ENCODE data around the gene NUP214.
"Not testable (repeated sequence)": the region's sequence is repeated elsewhere in the genome, so short reads cannot be mapped to it uniquely, and the experiment has no call there.

The NUP214 gene

DNA sequence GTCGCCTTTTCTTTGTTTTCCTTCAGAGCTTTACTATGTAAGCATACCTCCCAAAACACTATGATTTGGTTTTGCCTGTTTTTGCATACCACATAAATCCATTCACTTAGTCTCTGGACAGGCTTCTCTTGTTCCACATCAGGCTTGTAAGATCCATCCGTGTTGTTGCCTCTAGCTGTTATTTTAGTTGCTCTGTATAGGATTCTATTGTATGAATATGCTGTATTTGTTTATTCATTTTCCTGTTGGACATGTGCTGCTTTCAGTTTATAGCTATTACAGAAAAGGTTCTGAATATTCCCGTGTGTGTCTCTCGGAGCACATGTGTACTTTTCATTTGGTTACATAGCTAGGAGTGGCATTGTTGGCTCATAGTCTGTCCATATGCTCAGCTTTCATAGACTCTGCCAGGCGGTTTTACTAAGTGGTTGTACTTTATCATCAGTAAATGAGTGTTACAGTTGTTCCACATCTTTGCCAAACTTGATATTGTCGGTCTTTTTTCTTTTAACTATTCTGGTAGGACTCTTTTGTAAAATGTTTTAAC, 41.8 kb downstream of the NUP214 start:
- no peak for DNase-seq

DNA sequence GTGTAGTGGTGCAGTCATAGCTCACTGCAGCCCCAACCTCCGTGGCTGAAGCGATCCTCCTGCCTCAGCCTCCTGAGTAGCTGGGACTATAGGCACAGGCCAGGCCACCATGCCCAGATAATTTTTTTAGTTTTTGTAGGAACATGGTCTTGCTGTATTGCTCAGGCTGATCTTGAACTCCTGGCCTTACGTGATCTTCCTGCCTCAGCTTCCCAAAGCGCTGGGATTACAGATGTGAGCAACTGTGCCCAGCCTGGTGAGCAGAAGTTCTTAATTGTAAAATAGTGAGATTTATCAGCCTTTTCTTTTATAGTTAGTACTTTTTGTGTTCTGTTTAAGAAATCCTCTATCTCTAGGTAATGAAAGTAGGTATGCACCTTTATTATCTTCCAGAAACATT, 42.5 kb downstream of the NUP214 start:
- no peak for DNase-seq

DNA sequence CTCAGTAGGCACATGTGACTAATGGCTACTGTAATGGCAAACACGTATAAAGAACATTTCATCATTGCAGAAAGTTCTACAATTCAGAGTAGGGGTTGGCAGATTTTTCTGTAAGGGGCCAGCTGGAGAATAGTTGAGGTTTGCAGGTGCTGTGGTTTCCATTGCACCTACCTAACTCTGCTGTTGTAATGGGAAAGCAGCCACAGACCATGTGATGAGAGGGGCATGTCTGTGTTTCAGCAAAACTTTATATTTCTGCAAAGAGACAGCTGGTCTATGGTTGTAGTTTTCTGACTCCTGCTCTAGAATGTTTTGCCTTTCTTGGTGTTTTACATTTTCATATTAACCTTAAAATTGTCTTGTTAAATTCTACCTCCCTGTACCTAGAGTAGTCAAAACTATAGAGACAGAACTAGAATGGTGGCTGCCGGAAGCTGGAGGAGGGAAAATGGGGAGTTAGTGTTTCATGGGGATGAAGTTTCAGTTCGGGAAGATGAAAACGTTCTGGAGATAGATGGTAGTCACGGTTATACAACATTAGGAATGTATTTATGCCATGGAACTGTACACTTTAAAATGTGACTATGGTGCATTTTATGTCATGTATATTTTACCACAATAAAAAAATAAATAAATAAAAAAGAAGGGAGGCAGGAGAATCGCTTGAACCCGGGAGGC, 44.3 kb downstream of the NUP214 start:
- DNase-seq, result no peak

DNA sequence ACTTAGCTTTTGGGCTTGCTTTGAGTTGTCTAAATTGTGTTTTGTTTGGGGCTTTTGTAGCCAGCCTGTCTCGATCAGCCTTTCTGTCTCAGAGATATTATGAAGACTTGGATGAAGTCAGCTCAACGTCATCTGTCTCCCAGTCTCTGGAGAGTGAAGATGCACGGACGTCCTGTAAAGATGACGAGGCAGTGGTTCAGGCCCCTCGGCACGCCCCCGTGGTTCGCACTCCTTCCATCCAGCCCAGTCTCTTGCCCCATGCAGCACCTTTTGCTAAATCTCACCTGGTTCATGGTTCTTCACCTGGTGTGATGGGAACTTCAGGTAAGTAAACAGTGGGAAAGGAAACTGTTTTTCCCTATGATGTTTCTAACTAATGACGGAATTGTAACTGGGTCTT, 48.6 kb downstream of the NUP214 start:
- no peak for DNase-seq

DNA sequence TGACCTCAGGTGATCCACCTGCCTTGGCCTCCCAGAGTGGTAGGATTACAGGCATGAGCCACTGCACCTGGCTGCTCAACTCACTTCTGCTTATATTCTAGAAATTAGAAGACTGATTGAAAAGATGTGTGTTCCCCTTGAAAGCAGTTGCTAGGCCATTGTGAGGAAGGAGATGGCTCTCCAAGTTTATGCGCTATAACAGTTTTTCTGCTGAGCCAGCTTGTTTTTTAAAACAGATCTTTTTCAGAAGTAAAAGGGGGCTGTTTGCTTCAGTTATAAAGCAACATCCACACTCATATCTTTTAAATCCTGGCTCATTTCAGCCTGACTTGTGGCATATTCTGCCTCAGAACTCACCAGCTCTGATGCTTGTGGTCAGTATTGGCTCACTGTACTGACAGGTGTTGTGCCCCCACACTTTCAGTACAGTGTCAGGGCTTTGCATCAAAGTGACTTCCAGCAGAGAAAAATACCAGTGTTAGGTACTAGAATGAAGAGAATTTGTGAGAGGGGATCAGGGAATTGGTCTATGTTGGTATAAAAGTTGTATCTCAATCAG, 49.4 kb downstream of the NUP214 start:
- no peak for DNase-seq

DNA sequence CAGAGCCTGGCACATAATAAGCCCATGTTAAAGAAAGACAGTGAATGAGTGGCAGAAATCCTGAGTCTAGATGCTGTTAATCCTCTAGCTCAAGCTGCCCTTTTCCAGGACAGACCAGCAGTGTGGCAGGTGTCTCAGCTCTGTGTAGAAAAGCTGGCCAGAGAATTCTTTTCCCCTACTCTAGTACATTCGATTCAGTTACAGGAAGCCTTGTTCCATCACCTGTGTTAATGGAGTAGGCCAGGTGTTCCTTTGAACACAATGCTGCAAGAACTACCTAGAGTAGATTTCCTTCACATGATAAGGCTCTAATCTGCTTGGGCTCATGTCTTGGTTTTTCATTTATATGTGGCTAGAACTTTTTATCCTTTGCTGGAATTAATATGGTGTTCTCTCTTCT, 52.5 kb downstream of the NUP214 start:
- DNase-seq, result no peak

DNA sequence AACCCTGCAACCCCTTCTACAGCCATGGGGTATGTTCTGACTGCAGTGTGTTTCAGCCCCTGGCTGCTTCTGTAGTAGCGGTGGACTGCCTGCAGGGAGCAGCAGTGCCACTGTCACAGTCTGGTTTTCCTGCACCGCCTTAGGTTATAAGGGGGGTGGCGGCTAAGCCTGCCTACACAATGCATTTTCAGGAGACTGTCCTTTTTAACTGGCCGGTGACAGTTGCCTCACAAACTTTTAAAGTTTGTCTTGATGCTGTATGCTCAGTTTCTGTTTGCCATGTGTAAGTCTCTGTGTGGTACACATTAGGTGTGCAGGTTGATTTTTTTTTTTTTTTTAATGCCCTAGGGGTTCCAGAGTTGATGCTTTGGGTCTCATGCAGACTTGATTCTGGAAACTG, 53.0 kb downstream of the NUP214 start:
- DNase-seq, result peak; percentile 92

DNA sequence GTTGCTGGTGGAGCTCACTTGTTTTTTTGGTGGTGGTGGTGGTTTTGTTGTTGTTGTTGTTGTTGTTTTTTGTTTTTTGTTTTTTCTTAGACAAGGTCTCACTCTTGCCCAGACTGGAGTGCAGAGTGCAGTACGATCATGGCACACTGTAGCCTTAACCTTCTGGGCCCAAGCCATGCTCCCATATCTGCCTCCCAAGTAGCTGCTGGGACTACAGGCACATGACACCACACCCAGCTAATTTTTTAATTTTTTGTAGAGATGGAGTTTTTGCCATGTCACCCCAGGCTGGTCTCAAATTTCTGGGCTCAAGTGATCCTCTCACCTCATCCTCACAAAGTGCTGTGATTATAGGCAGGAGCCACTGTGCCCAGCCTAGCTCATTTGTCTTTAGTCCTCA, 53.5 kb downstream of the NUP214 start:
- no peak for DNase-seq

DNA sequence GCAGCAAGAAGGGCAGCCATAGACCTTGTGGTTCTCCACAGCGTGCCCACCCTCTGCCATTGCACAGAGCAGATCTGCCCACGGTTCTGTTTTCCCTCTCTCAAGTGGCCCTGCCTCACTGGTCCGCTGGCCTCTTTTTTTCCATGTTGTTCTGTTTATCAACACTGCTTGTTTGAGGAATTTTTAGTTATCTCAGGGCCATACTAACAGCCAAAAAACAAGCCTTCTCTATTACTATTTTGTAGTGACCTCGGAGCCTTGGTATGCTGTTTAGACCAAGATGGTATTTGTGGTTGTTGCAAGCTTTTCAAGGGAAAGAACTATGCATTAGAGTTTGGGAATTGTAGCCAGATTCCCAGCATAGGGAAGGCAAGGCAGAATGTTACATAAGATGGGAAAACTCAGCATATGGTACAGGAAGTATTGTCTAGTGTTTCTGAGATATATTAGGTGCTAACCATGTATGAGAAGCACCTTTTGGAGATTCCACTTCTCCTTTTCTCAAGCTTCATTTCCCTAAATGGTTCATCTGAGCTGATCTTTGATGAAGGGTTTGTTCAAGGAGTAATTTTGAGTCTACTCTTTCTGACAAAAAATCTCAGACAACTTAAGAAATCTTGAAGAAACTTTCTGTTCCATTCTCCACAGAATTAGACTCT, 54.3 kb downstream of the NUP214 start:
- DNase-seq, result peak; percentile 71

DNA sequence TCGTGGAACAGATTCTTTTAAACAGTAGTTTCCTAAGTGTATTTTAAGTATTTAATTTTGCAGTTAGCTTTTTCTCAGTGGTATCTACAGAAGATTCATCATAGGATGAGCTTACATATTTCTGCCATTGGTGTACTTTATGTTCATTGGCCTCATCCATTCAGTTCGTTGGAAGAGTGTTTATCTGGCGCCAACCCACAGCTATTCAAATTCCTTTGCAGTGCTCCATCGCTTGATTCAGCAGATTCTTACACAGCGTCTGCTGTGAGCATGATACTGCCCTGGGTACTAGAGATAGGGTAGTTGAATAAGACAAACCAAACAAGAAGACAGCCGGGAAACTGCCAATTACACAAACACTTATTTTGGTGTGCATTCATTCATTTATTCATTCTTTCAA, 55.1 kb downstream of the NUP214 start:
- peak; percentile 60 for DNase-seq

DNA sequence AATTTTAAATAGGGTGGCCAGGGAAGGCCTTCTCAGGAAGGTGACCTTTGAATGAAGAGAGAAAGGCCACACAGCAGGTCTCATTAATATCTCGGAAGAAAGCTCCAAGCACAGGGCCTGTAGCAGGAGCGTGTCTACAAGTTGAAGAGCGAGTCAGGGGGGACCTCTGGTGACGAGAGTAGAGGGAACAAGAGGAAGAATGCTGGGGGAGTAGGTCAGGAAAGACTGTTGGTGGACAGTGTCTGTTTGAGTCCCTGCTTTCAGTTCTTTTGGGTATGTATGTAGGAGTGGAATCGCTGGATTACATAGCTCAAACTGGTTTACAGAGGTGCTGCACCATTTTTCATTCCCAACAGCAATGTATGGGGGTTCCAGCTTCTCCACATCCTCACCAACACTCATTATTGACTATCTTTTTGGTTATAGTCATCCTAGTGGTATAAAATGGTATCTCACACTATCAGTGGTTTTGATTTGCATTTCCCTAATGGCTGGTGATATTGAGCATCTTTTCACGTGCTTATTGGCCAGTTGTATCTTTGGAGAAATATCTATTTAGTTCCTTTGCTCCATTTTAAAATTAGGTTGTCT, 55.8 kb downstream of the NUP214 start:
- no peak for DNase-seq

DNA sequence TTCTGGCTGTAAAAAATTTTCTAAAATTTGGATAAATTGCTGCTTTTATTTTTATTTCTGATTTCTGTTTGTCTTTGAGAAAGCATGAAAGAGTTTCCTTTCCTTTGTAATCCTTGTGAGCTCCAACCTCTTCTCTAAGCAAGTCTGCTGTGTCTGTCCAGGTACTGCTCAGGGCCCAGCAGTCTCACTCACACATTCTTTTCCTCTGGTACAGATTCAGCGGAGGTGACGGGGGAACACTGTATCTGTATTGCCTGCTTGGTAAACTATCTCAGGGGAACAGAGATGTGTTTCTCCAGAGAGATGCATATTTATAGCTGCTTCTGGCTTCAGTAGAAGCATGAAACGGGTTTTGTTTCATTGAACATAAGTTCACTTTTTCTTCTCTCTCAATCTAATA, 60.5 kb downstream of the NUP214 start:
- DNase-seq, result no peak

DNA sequence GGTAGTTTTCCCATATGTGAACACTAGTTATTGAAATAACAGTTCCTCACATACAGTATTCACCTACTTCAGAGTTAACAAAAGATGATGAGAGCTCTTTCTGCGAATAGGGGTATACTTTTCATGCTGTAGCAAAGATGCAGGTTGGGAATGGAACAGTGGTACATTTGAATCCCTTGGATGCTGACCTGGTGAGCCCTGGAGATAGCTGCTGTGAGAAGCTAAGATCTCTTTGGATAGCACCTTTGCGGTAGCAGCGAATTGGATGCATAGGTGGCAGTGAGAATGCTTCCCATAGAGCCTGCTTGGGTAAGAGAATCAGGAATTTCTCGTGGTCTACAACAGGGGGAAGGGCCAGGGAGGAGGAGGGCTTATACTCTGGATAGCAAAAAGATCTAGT, 61.2 kb downstream of the NUP214 start:
- DNase-seq, result no peak

DNA sequence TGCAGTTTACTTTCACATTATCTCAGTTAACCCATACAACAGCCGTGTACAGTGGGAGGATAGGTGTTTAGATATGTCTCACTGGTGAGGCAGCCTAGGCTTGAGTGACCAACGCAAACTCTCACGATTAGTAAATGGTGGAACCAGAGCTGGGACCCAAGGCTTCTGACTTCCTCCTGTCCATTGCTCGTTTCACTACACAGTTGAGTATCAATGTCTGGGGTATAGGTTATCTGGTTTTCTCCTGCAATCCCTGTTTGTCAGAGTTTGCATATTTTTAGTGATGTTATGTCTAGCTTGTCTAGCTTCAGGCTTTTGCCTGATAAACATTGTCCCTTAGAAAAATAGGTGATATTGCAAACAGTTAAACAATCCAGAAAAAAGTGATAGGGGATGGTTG, 62.6 kb downstream of the NUP214 start:
- DNase-seq, result no peak

DNA sequence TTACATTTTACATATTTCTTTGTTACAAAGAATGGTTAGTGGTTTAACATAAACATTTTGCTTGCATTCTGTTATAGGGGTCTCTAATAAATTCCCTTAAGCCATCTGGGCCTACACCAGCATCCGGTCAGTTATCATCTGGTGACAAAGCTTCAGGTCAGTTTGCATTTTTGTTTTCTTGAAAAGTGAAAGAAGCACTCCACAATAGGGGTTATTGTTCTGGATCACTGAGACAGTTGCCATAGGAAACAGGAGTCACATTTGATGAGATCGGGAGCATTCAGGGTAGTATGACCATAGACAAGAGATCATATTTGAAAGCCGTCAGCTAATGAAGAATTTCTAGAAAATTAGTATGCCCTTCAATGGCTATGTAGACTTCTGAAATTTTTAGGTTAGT, 63.6 kb downstream of the NUP214 start:
- DNase-seq, result no peak

DNA sequence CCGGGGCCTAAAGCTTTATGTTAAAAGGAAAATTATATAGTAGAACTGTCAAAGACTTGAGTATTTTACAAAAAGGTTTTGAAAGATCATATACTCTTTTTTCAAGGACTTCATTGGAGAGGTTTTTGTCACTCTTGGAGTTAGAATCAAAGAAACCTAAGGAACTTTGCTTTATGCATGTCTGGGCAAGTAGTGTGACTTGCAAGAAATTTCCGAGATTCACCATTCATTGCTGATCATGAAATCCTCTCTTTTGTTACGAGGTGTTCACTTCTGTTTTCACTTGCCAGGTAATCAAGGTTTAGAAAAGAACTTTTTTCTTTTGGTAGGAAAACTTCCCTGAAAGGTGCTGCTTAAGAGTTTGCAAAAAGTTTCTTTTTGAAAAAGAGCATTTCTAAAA, 64.8 kb downstream of the NUP214 start:
- no peak for DNase-seq

DNA sequence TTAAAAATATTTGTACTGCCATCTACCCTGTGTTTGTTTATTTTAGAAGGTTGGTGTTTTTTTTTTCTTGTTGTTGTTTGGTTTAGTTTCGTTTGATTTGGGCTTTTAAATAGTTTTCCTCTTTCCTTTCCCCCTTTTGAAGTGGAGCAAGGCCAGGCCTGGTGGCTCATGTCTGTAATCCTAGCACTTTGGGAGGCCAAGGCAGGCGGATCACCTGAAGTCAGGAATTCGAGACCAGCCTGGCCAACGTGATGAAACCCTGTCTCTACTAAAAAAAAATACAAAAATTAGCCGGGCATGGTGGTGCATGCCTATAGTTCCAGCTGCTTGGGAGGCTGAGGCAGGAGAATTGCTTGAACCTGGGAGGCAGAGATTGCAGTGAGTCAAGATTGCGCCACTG, 65.6 kb downstream of the NUP214 start:
- not testable (repeated sequence) for DNase-seq

DNA sequence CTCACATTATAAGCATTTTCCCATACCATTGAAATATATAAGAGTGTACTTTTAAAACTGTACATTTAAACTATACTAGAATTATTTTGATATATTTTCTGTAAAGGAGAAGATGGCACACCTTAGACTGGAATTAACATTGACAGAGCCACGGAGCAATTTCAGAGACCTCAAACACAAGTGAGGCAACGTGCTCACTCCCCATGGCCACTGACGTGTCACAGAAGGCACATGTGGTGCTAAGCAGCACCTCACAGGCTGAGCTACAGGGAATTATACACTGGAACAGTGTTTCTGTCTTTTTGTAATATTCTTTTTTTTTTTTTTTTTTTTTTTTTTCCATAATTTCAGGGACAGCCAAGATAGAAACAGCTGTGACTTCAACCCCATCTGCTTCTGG, 66.5 kb downstream of the NUP214 start:
- DNase-seq, result no peak

DNA sequence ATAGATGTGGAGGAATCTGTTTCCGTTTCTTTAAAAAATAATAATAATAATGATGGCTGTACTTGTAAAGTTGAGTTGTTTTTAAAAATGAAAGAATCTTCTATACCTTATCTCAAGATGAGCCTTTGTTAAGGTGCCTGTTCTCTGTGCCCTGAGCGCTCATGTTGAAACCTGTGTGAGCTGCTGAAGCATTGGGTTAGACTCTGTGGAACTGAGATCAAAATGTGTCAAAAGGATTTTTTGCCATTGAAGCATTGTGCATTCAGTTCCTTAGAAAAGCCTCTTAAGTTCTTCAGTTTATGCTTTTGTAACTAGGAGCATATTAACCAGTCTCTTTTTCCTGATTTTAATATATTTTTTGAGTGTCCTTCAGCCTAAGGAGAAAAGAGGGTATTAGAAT, 67.7 kb downstream of the NUP214 start:
- DNase-seq, result no peak

DNA sequence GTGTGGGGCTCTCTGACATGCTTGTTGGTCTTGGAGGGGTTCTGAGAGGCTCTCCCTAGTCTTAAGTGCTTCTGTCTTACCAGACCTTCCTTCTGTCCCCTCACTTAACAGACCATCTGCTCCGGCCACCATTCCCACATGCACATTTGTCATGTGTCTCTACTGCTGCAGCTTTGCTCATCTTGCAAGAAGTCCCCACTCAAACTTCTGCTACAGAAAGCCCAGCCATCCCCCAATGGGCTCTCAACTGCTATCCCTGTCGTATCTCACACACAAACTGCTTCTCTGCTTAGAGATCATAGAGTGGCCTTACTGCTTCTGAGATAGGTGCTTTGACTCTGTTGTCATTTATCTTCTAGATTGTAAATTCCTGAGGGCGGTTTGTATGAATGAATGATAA, 69.4 kb downstream of the NUP214 start:
- no peak for DNase-seq

DNA sequence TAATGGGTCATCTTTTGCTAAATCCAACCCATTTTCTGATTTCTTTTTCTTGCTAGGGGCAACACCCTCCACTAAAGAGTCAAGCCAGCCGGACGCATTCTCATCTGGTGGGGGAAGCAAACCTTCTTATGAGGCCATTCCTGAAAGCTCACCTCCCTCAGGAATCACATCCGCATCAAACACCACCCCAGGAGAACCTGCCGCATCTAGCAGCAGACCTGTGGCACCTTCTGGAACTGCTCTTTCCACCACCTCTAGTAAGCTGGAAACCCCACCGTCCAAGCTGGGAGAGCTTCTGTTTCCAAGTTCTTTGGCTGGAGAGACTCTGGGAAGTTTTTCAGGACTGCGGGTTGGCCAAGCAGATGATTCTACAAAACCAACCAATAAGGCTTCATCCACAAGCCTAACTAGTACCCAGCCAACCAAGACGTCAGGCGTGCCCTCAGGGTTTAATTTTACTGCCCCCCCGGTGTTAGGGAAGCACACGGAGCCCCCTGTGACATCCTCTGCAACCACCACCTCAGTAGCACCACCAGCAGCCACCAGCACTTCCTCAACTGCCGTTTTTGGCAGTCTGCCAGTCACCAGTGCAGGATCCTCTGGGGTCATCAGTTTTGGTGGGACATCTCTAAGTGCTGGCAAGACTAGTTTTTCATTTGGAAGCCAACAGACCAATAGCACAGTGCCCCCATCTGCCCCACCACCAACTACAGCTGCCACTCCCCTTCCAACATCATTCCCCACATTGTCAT, 72.0 kb downstream of the NUP214 start:
- DNase-seq, result no peak

DNA sequence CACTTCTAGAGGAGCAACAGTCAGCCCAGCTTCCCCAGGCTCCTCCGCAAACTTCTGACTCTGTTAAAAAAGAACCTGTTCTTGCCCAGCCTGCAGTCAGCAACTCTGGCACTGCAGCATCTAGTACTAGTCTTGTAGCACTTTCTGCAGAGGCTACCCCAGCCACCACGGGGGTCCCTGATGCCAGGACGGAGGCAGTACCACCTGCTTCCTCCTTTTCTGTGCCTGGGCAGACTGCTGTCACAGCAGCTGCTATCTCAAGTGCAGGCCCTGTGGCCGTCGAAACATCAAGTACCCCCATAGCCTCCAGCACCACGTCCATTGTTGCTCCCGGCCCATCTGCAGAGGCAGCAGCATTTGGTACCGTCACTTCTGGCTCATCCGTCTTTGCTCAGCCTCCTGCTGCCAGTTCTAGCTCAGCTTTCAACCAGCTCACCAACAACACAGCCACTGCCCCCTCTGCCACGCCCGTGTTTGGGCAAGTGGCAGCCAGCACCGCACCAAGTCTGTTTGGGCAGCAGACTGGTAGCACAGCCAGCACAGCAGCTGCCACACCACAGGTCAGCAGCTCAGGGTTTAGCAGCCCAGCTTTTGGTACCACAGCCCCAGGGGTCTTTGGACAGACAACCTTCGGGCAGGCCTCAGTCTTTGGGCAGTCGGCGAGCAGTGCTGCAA, 72.8 kb downstream of the NUP214 start:
- DNase-seq, result no peak

DNA sequence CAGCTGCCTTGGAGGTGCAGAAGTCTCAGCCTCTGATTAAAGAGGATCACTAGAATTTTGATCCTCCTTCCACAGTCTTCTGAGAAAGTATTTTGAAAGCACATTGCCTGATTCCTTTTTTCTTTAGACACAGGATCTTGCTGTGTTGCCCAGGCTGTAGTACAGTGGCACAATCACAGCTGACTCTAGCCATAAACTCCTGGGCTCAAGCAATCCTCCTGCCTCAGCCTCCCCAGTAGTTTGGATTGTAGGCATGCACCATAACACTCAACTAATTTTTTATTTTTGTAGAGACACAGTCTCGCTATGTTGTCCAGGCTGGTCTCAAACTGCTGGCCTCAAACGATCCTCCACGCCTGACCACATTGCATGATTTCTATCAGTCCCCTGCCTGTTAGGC, 76.5 kb downstream of the NUP214 start:
- no peak for DNase-seq

All from islet precursor cell (in vitro differentiated cells).